PC-3 (cell line): Measurements from ENCODE around the gene ABTB2.

ENCODE experiments used
- CTCF ChIP-seq: fragments of 300-600 bp; sonication (generic); conservative IDR thresholded peaks from 2 replicates; pipeline ENCODE4 v1.5.1; 2017; ENCODE audit warnings: antibody characterized with exemption, low read depth, mild to moderate bottlenecking, low read length
- EZH2phosphoT487 ChIP-seq: fragments of 300-600 bp; sonication (generic); IDR thresholded peaks from 2 replicates; pipeline ENCODE4 v1.6.1; 2018; ENCODE audit warnings: mild to moderate bottlenecking, antibody characterized with exemption, low read length, borderline replicate concordance

- TF ChIP-seq CTCF (peak; percentile 87), EZH2phosphoT487 (no peak)
These were observed 8.7 kb upstream of the ABTB2 start for GRCh38 chr11:34366522-34366921.
